Fibroblast of villous mesenchyme (primary cell): ENCODE results near the gene IRF4. TPM values are rescaled to one million over a fixed set of nuclear protein-coding genes. Genes with fewer than 3 reads are reported as not detected.
"Not testable (repeated sequence)": the region's sequence is repeated elsewhere in the genome, so short reads cannot be mapped to it uniquely, and the experiment has no call there.

Source experiments
- DNase-seq: peaks from one replicate; pipeline ENCODE4 v3.0.0-alpha.2; 2010; ENCODE audit warnings: low read depth
- H3K4me3 ChIP-seq: 2 replicates; pipeline ENCODE4 v1.5.1; 2011; ENCODE audit warnings: low read depth, mild to moderate bottlenecking, low read length
- CTCF ChIP-seq: IDR thresholded peaks from 2 replicates; pipeline ENCODE4 v1.5.1; 2012; ENCODE audit warnings: low read depth, mild to moderate bottlenecking, low read length; ENCODE audit not compliant: insufficient read depth
- total RNA-seq: library from RNA; depleted of rRNA; stranded (reverse); fragments of >200 nt; gene quantifications from 2 replicates; pipeline ENCODE4 v1.2.3, GENCODE V29; 2012

Gene IRF4
- total RNA-seq, 1 donor: under 0.01 TPM

GRCh38 chr6:423799-424345, 32.3 kb downstream of the IRF4 start:
- H3K4me3 ChIP-seq: no peak overlapping the region
- no peak for TF ChIP-seq CTCF
- DNase-seq: no peak

- no peak for DNase-seq
- no peak for TF ChIP-seq CTCF
- H3K4me3 ChIP-seq: no peak overlapping the region
Observed at GRCh38 chr6:424741-425417, 33.3 kb downstream of the IRF4 start.

GRCh38 chr6:425418-425788, 33.9 kb downstream of the IRF4 start:
- not testable (repeated sequence) for H3K4me3 ChIP-seq, DNase-seq

GRCh38 chr6:426198-426738, 34.7 kb downstream of the IRF4 start:
- DNase-seq: not testable (repeated sequence)

GRCh38 chr6:428047-428603, 36.6 kb downstream of the IRF4 start:
- no peak for TF ChIP-seq CTCF
- H3K4me3 ChIP-seq: no peak overlapping the region
- no peak for DNase-seq

More at GRCh38 chr6:426198-426738, 34.7 kb downstream of the IRF4 start:
- H3K4me3 ChIP-seq: not testable (repeated sequence)

- DNase-seq: no peak
- no peak for TF ChIP-seq CTCF
- no peak overlapping the region for H3K4me3 ChIP-seq
Observed at GRCh38 chr6:429515-430121, 38.1 kb downstream of the IRF4 start.

GRCh38 chr6:431504-431903, 40.0 kb downstream of the IRF4 start:
- no peak overlapping the region for H3K4me3 ChIP-seq
- no peak for TF ChIP-seq CTCF
- no peak for DNase-seq
